Testis (tissue), 2 donors: ENCODE results near the gene PRG2.

Source experiments
- POLR2A ChIP-seq: fragments of 450-650 bp; IDR thresholded peaks from one replicate; pipeline ENCODE4 v1.6.1; 2017; ENCODE audit warnings: antibody characterized with exemption, mild to moderate bottlenecking, moderate library complexity
- TF ChIP-seq, protein P1 (sequence below), 3 experiments: fragments of 450-650 bp in 2 of 3; fragments of 200-600 bp in 1 of 3; sonication (generic) in 1 of 3; IDR thresholded peaks; one replicate each; pipeline ENCODE4 v1.5.1; 2016 to 2019; ENCODE audit warnings: antibody characterized with exemption in 3 of 3, mild to moderate bottlenecking in 2 of 3, moderate library complexity in 1 of 3

DNA sequence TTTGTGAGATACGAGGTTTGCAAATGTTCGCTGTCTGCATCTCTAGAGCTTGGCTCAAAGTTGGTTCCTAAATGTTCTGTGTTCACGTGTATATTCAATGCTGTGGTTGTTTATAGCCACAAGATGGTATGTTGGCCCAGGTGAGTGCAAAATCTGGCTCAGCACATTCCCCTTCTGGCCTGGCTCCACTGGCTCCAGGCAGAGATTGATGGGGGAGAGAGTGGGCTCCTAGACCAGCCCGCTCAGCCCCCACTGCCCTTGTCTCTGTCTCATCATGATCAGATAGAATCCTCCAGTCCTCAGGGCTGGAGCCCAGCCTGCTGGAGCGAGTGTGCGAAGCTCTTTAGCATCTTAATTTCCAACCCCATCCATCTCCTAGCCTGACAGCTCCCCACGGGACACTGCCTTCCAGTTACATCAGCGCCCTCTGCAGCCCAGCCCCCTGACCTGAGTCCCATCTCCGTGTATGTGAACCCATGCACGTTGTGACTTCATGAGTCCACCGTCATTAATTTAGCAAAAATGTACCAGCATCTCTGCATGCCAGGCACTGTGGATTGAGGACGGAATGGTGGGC, 50.3 kb downstream of the PRG2 start:
- TF ChIP-seq POLR2A: no peak
- TF ChIP-seq, protein P1, sequence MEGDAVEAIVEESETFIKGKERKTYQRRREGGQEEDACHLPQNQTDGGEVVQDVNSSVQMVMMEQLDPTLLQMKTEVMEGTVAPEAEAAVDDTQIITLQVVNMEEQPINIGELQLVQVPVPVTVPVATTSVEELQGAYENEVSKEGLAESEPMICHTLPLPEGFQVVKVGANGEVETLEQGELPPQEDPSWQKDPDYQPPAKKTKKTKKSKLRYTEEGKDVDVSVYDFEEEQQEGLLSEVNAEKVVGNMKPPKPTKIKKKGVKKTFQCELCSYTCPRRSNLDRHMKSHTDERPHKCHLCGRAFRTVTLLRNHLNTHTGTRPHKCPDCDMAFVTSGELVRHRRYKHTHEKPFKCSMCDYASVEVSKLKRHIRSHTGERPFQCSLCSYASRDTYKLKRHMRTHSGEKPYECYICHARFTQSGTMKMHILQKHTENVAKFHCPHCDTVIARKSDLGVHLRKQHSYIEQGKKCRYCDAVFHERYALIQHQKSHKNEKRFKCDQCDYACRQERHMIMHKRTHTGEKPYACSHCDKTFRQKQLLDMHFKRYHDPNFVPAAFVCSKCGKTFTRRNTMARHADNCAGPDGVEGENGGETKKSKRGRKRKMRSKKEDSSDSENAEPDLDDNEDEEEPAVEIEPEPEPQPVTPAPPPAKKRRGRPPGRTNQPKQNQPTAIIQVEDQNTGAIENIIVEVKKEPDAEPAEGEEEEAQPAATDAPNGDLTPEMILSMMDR (IDR thresholded peaks at IDR 0.05): no peak
